Heart left ventricle (tissue), 13 donors: Measurements from ENCODE around the gene NIPAL4.

Experiments used
- POLR2A ChIP-seq, 2 donors: fragments of 450-650 bp; IDR thresholded peaks; one replicate each; pipeline ENCODE4 v1.6.1; 2017; ENCODE audit warnings: antibody characterized with exemption in 2 of 2, mild to moderate bottlenecking in 2 of 2, moderate library complexity in 2 of 2
- TF ChIP-seq, protein P1 (sequence below), 12 donors: fragments of 200-600 bp; sonication (generic) in 4 of 12; IDR thresholded peaks; one replicate each; pipeline versions ENCODE4 v1.5.0 to v1.8.0; 2018 to 2022; ENCODE audit warnings: antibody characterized with exemption in 12 of 12, mild to moderate bottlenecking in 5 of 12
- donor health status: ischemic (EF 13 %, LVEDD 7.1; RV severe dilation, severe dysfunction).
- donor health status: DM: no; HTN: yes; CAD: no.
- donor health status: DM: no; HTN: no; CAD: no.
- donor health status: ischemic (EF 25% LVEDD 6.9; RV normal size, moderate dysfunction).
- donor health status: ischemic (EF 25% LVEDD 5.7; RV mildly dilated, moderate dysfunction).
- donor health status: ischemic (EF 35%, LVEDD 5.7; RV mildly dilated, moderate dysfunction).
- donor health status: nonischemic (EF 11% LVEDD 7.7; RV severe dilation, severe dysfunction).
- donor health status: DM: yes; HTN: yes; CAD: no.
- donor health status: PGD.
- donor health status: ischemic (EF 29% LVEDD 5.4; RV normal size, mild dysfunction).
- donor health status: nonischemic (EF 23%, LVEDD 6.1; RV moderate dilation, normal function).

DNA sequence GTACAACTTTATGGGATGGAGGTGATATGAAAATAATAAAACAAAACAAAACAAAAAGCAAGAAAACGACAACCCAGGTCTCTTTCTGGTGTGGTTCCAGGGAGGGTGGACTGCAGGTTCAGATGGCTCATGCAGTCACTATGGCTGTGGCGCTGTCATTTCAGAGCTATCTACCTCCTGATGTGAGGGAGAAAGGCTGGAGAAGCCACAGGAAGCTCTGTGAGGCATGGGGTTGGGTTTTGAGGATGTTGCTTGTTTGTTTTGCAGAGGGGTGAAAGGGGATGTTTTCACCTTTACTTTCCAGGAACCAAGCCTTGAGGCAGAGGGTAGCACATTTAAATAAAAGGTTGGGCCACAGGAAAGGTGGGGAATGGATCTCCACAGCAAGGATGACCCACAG lies 18.7 kb downstream of the NIPAL4 start:
- TF ChIP-seq, protein P1, sequence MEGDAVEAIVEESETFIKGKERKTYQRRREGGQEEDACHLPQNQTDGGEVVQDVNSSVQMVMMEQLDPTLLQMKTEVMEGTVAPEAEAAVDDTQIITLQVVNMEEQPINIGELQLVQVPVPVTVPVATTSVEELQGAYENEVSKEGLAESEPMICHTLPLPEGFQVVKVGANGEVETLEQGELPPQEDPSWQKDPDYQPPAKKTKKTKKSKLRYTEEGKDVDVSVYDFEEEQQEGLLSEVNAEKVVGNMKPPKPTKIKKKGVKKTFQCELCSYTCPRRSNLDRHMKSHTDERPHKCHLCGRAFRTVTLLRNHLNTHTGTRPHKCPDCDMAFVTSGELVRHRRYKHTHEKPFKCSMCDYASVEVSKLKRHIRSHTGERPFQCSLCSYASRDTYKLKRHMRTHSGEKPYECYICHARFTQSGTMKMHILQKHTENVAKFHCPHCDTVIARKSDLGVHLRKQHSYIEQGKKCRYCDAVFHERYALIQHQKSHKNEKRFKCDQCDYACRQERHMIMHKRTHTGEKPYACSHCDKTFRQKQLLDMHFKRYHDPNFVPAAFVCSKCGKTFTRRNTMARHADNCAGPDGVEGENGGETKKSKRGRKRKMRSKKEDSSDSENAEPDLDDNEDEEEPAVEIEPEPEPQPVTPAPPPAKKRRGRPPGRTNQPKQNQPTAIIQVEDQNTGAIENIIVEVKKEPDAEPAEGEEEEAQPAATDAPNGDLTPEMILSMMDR (IDR thresholded peaks at IDR 0.05), result no peak
- no peak for TF ChIP-seq POLR2A (IDR thresholded peaks at IDR 0.05)
